GM12801 (cell line): Measurements from ENCODE around the gene VWA8.

Source experiments
- TF ChIP-seq, protein P1 (sequence below): IDR thresholded peaks from one replicate; pipeline ENCODE4 v1.5.1; 2011; ENCODE audit warnings: control low read depth; ENCODE audit not compliant: insufficient read length; ENCODE audit errors: extremely low read depth

Gene VWA8

DNA sequence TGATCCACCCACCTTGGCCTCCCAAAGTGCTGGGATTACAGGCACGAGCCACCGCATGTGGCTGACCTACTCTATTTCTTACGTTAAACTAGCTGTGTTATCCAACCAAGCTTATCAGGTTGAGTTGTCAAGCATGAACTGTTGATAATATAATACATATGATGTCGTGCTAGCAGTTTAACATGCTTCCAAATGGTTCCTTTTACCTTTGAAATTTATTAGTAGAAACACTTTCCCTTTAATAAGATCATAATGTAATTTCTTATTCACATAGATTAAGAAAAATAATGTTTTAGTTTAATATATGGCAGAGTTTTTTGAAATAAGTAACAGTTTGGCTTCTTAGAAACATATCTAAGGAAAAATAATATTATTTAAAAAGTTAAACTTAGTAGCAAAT is 34.4 kb upstream of the VWA8 start:
- TF ChIP-seq, protein P1, sequence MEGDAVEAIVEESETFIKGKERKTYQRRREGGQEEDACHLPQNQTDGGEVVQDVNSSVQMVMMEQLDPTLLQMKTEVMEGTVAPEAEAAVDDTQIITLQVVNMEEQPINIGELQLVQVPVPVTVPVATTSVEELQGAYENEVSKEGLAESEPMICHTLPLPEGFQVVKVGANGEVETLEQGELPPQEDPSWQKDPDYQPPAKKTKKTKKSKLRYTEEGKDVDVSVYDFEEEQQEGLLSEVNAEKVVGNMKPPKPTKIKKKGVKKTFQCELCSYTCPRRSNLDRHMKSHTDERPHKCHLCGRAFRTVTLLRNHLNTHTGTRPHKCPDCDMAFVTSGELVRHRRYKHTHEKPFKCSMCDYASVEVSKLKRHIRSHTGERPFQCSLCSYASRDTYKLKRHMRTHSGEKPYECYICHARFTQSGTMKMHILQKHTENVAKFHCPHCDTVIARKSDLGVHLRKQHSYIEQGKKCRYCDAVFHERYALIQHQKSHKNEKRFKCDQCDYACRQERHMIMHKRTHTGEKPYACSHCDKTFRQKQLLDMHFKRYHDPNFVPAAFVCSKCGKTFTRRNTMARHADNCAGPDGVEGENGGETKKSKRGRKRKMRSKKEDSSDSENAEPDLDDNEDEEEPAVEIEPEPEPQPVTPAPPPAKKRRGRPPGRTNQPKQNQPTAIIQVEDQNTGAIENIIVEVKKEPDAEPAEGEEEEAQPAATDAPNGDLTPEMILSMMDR: no peak

GRCh38 chr13:41994696-41995095 is 33.8 kb upstream of the VWA8 start:
- TF ChIP-seq, protein P1: no peak

GRCh38 chr13:41991936-41992335 is 31.0 kb upstream of the VWA8 start:
- TF ChIP-seq, protein P1: no peak

DNA sequence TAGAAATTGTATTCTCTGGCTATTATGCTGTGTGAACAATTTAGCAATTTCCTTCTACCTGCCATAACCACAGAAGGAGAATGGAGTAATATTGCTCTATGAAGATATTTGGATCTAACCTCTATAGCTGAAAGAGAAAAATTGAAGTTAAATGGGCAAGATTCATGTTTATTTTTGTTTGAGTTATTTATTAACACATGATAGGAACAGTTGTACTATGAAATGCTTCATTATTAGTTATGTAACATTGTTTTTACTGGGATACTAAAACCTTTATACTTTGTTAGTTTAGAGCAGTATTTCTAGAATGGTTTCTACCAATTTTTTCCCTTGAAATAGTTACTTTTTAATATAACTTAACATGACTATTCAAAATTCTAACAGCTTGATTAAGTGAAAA is 27.3 kb upstream of the VWA8 start:
- TF ChIP-seq, protein P1: no peak

- TF ChIP-seq, protein P1: no peak
These were observed 25.0 kb upstream of the VWA8 start for GRCh38 chr13:41985788-41986508.

- TF ChIP-seq, protein P1: no peak
These were observed 21.2 kb upstream of the VWA8 start for GRCh38 chr13:41981951-41982715.

DNA sequence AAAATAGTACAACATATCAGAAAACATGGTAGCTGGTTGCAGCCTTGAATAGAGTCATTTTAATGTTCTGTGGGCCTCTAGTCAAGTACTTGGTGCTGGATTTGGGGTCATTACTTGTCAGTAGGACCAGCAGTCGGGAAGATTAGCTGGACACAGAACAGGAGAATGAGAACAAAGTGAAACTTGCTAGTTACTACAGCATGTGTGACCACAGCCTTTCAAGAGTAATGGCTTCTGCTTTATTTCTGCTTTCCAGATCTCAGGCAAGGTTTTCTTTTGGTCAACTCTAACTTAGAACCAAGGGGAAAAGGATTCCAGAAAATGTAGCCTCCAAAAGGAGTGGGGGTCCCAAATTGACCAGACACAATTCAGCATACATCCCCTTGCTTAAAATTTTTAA is 17.1 kb upstream of the VWA8 start:
- TF ChIP-seq, protein P1: no peak
